Measurements from ENCODE around the gene STRN. TPM values are rescaled to one million over a fixed set of nuclear protein-coding genes. Genes with fewer than 3 reads are reported as not detected.

Gene STRN
- total and polyA plus RNA-seq, 9 of the 15 experiments (the other 6 are each of a cell fraction or from before 2014, with no cell fraction given), result 1.3 to 31.2 (median 20.0) TPM

DNA sequence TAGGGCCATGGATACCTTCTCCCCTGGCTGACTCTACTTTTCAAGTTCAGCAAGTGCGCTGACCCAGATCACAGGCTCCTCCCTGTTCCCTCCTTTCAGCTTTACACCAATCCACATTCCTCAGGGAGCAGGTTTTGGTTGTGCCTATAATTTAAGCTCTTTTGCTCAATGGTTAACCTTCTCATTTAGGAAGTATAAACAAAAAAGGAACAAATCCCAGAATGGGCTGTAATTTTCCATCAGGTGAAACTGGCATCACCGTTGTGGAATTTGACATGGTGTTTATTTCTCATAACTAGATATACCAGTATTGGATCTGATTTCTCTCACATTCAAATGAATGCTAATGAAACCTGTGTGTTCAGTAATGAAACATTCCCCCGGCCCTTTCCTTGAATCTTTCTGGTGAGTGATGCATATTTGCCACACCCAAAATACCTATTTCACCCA is 13.6 kb downstream of the STRN start:
- H3K4me1 ChIP-seq (replicated peaks in 1 of 2; ENCODE audit: control insufficient read depth in 2 of 2, insufficient read depth in 2 of 2, low read length in 2 of 2), result peaks cover 0 to 9% of the 10 kb centered on the region in 2 experiments; a peak in 2 of 5 replicates
- peaks cover 64% of the 10 kb centered on the region for H3K79me2 ChIP-seq (ENCODE audit: control insufficient read depth, insufficient read depth, low read length)
- no TSS peak for BruUV-seq (replicated peaks)
- DNase-seq (ENCODE audit: extremely low read depth in 1 of 4, low spot score in 3 of 4), result no peak
- intact Hi-C loops (cut with micrococcal nuclease), result no loop called here
- no peak overlapping the region for H3K9ac ChIP-seq (ENCODE audit: insufficient read depth in 1 of 2, low read depth in 2 of 2, low read length in 2 of 2)
- H3K27me3 ChIP-seq (ENCODE audit: control insufficient read depth in 2 of 2, insufficient read depth in 2 of 2, low read length in 2 of 2), result no peaks in the 10 kb centered on the region
- no peaks in the 10 kb centered on the region for H3K9me3 ChIP-seq (replicated peaks; ENCODE audit: control insufficient read depth, insufficient read depth, low read depth, low read length)
- TF ChIP-seq, protein P1, sequence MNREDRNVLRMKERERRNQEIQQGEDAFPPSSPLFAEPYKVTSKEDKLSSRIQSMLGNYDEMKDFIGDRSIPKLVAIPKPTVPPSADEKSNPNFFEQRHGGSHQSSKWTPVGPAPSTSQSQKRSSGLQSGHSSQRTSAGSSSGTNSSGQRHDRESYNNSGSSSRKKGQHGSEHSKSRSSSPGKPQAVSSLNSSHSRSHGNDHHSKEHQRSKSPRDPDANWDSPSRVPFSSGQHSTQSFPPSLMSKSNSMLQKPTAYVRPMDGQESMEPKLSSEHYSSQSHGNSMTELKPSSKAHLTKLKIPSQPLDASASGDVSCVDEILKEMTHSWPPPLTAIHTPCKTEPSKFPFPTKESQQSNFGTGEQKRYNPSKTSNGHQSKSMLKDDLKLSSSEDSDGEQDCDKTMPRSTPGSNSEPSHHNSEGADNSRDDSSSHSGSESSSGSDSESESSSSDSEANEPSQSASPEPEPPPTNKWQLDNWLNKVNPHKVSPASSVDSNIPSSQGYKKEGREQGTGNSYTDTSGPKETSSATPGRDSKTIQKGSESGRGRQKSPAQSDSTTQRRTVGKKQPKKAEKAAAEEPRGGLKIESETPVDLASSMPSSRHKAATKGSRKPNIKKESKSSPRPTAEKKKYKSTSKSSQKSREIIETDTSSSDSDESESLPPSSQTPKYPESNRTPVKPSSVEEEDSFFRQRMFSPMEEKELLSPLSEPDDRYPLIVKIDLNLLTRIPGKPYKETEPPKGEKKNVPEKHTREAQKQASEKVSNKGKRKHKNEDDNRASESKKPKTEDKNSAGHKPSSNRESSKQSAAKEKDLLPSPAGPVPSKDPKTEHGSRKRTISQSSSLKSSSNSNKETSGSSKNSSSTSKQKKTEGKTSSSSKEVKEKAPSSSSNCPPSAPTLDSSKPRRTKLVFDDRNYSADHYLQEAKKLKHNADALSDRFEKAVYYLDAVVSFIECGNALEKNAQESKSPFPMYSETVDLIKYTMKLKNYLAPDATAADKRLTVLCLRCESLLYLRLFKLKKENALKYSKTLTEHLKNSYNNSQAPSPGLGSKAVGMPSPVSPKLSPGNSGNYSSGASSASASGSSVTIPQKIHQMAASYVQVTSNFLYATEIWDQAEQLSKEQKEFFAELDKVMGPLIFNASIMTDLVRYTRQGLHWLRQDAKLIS (CRISPR knock-in tag; IDR thresholded peaks at IDR 0.05), result no peak
- TF ChIP-seq GABPB2 (CRISPR knock-in tag; conservative IDR thresholded peaks at IDR 0.05) (no peak), NFIX (CRISPR knock-in tag; IDR thresholded peaks at IDR 0.05; ENCODE audit: low read depth) (no peak)
- TF ChIP-seq, protein P2, sequence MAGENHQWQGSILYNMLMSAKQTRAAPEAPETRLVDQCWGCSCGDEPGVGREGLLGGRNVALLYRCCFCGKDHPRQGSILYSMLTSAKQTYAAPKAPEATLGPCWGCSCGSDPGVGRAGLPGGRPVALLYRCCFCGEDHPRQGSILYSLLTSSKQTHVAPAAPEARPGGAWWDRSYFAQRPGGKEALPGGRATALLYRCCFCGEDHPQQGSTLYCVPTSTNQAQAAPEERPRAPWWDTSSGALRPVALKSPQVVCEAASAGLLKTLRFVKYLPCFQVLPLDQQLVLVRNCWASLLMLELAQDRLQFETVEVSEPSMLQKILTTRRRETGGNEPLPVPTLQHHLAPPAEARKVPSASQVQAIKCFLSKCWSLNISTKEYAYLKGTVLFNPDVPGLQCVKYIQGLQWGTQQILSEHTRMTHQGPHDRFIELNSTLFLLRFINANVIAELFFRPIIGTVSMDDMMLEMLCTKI (IDR thresholded peaks at IDR 0.05; ENCODE audit: partially characterized antibody), result no peak
- 92% methylated on average over 3 of the region's 3 CpGs for WGBS (ENCODE audit: insufficient coverage, low coverage, missing lambda C conversion rate)
- H3K36me3 ChIP-seq (ENCODE audit: control insufficient read depth, insufficient read depth, low read length), result peaks cover 7% of the 10 kb centered on the region; the same call in 2 of the 3 replicates
- no peaks in the 10 kb centered on the region for H3K9me1 ChIP-seq (ENCODE audit: control insufficient read depth, insufficient read depth, low read length)
- no peak overlapping the region for H2AFZ ChIP-seq (ENCODE audit: low read depth, low read length)
- no peak for ATAC-seq
- H4K20me1 ChIP-seq (replicated peaks; ENCODE audit: control insufficient read depth, insufficient read depth, low read length), result no peaks in the 10 kb centered on the region
- FAIRE-seq, result no peak
- no peak overlapping the region for H3K4me2 ChIP-seq (ENCODE audit: insufficient read depth, low read length)
- ChIA-PET POLR2A (interaction anchor here (0.8 to 1.3 kb wide), 3 partner anchors 12 to 14 kb away, joined by 3 to 5 read pairs (median 4); no protein-coding TSS in a partner anchor), CTCF (ENCODE audit: low intra/inter-chr PET ratio) (no interaction called here)
- in situ Hi-C loops (cut with MboI), result no loop called here
- H3K4me3 ChIP-seq, result no peak overlapping the region
- no peak overlapping the region for H3K27ac ChIP-seq (ENCODE audit: extremely low read depth, low read depth, low read length)

All from K562 (cell line).